Inflammatory macrophage treated with lipopolysaccharide for 1 hour (primary cell): ENCODE measurements around the gene NOTUM.

Experiments used
- DNase-seq, 2 donors: peaks; one replicate each; pipeline ENCODE4 v3.0.0-alpha.2; 2020 to 2022

NOTUM gene

DNA sequence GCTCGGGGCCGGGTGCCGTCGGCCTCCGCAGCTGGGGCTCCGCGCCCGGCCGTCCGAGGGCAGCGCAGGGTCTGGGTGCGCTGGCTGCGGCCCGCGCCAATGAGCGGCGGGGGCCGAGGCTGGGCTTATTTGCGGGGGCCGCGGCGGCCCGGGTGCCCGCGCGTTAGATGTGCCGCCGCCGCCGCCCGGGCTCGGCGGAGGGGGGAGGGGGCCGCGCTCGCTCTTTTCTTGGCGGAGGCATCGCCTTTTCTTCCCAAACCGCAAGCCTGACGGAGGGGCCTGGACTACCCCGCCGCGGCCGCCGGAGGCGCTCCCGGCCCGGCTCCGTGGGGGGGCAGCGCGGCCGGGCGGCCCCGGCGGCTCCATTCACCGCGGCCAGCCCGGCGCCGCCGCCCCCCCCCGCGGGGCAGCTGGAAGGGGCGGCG is at the start of gene NOTUM:
TSS of gene NOTUM (minus strand) at position 101 of the 425 bp plus-strand sequence. CDS start 278 bp downstream, outside the sequence.
- DNase-seq: no peak

GRCh38 chr17:82009413-82009812 is 48.4 kb upstream of the NOTUM start:
- DNase-seq: no peak

- no peak for DNase-seq
Measured at GRCh38 chr17:82008941-82009405, 48.0 kb upstream of the NOTUM start.

DNA sequence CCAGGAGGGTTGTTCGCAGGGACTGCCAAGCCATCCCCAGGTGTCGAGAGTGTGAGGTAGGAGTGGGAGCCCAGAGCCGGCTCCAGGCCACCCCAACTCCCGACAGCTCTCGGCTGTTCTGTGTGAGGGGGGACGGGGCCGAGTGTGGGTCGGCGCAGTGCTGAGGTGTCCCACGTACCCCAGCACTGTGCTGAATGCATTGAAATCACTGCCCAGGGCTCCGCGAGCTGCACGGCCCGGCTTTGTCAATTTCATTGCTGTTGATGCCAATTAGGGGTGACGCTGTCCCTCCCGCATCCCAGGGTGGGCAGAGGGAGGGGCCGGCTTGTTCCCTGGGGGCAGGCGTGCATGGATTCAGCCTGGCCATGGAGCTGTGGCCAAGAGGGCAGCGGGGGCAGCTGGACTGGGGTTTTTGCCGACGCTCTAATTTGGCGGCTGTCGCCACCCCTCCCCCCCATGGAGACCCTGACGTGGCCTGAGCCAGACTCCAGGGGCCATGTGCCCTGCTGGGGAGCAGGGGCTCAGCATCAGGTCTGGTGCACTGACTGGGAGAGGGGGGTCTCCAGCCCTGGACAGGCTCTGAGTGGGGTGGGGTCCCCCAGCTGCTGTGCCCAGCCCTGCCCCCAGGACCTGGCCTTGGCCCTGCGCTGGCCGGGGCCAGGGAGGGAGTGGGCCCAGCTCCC is 47.4 kb upstream of the NOTUM start:
- no peak for DNase-seq

GRCh38 chr17:82007495-82008257 is 46.7 kb upstream of the NOTUM start:
- no peak for DNase-seq

- DNase-seq: no peak
Measured at GRCh38 chr17:82007228-82007494, 46.2 kb upstream of the NOTUM start.

DNA sequence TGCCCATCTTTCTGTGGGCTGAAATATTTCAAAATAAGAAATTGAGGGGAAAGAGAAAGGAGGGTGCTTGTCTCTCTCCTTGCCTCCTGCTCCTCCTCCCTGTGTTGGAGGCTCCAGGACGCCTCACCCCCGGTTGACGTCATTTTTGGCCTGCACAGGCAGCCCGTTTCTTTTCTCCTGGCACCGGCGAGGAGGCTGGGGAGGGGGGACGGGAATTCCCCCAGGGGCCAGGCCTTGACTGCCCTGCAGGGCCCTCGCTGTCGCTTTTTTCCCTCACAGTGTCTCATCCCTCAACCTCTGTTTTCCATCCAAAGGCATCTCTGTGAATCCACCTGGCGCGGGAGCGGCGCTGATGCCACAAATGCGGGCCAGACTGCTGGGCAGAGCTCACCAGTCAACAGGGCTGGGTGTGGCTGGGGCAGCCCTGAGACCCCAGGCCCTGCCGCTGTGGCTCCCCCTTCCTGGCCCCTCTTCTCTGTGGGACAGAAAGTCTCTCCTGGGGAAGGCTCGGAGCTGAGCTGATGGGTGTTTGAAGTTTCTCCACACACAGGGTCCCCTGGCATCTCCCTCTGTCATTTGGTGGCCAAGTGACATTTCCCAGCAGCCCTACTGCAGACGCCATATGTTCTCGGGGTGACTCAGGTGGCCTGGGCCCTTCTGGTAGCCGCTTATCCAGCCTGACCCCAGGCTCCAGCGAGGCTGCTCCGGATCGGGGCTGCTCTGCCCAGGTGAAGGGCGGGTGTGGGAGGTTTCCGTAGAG is 45.7 kb upstream of the NOTUM start:
- DNase-seq: no peak

DNA sequence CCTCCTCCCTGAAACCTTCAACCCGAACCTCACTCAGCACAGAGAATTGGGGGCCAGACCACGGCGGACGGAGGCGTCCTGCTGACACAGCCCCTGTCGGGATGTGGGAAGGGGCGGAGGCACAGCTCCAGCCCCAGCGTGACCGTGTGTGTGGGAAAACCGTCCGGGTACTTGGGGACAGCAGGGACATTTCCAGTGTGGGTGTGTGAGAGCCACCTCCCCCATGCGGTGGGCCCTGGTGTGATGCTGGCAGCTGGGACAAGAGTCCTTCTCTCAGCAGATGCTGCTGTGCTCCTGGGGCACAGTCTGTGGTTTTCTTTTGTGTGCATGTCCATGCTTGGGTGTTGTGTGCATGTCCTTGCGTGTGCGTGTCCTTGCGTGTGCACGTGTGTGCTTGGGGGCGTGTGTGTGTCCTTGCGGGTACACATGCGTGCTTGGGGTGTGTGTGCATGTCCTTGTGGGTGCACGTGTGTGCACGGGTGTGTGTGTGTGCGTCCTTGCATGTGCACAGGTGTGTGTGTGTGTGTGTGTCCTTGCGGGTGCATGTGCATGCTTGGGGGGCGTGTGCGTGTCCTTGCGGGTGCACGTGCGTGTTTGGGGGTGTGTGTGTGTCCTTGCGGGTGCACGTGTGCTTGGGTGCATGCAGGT is 44.8 kb upstream of the NOTUM start:
- DNase-seq: no peak

DNA sequence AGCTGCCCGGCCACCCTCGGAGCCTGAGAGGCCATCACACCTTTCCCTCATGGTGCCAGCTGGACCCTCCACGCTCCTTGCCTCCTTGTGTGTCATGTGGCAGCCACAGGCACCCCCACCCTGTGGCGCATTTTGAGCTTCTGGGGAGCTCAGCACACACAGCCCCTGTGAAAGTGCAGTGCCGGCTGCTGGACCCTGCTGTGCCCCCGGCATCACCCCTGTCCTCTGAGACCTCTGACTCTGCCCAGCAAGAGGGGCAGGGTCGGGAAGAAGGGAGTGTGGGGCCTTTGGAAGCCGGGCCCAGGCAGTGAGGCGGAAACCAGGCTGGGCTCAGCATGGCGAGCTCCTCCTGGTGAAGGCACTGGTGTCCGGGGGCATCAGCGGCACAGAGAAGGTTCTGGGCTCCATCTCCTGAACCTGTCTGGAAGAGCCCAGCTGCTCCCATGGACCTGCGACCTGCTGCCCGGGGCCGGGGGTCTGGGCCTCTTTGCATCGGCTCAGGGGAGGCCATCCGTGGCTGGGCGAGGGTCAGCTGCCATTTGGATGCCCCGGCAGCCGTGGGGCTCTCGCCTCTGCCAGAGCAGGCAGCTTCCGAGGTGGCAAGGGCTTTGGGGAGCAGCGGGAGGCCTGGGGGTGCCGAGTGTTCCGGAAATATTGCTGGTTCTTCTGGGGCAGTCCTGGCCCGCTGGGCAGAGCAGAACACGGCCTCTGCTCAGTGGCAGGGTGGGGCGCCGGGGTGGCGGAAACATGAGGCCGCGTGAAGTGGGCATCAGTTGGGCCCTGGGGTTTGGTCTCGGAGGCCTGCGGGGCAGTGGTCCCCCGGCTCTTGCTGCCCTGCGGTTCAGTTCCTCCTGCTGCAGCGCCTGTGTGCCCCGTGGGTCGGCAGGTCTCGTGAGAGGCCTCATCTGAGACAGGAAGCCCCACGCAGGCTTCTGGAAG is 43.8 kb upstream of the NOTUM start:
- no peak for DNase-seq

DNA sequence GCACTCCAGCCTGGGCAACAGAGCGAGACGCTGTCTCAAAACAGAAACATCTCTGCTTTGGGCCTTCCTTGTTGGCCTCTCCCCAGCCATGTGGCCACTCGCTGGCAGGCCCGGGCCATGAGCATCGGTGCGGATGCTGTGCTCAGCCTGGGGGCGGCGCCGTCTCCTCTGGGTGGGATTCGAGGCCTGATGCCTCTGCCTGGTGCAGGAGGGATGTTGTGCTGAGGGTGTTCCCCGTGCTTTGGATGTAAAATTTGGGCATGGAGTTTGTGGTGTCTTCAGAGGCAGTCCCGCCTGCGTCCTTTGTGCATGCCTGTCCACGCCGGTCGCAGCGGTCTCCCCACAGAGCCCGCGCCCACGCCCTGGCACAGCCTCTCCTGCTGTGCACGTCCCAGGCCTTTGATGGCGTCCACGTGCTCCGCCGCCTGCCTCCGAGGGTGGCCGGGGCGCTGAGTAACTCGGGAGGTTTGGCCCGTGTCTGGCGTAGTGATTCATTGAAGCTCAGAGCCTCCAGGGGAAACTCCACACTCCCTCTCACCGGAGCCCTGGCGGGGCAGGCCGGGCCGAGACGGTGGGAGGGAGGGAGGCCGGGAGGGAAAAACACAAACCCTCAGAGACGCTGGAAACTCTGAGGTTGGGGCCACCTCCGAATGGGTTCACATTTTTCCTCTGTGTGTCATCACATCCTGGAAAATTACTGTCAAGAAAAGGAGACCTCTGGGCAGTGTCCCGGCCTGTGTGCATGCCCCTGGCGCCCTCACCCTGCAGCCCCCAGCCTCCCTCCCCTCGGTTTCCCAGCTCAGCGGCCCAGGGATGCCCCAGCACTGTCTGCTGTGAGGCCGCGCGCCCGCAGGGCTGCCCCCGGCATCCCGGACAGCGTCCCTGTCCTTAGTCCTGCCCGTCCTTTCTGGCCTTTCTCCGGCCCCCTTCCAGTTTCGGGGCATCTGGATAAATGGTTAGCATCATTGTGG is 42.7 kb upstream of the NOTUM start:
- no peak for DNase-seq

DNA sequence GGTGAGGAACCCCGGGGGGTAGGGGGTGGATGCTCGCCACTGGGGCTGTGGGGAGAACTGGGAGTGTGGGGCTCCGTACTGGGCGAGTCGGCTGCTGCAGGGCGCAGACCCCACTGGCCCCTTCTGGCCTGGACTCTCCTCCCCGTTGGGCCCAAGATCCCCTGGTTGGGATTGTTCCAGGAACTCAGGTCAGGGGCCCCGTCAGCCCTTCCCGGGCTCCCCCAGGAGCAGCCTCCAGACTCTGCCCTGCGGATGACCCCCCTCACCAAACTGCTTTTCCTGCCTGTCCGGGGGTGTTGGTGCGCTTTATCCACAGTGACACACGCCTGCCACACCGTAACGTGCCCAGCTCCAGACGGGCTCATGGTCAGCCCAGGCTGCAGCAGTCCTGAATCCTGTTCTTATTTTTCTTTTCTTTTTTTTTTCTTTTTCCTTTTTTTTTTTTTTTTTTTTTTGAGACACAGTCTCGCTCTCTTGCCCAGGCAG is 40.6 kb upstream of the NOTUM start:
- no peak for DNase-seq

- no peak for DNase-seq
Measured at GRCh38 chr17:82000803-82001570, 40.0 kb upstream of the NOTUM start.

- no peak for DNase-seq
Measured at GRCh38 chr17:81999976-82000802, 39.2 kb upstream of the NOTUM start.

- no peak for DNase-seq
Measured at GRCh38 chr17:81999587-81999975, 38.6 kb upstream of the NOTUM start.

DNA sequence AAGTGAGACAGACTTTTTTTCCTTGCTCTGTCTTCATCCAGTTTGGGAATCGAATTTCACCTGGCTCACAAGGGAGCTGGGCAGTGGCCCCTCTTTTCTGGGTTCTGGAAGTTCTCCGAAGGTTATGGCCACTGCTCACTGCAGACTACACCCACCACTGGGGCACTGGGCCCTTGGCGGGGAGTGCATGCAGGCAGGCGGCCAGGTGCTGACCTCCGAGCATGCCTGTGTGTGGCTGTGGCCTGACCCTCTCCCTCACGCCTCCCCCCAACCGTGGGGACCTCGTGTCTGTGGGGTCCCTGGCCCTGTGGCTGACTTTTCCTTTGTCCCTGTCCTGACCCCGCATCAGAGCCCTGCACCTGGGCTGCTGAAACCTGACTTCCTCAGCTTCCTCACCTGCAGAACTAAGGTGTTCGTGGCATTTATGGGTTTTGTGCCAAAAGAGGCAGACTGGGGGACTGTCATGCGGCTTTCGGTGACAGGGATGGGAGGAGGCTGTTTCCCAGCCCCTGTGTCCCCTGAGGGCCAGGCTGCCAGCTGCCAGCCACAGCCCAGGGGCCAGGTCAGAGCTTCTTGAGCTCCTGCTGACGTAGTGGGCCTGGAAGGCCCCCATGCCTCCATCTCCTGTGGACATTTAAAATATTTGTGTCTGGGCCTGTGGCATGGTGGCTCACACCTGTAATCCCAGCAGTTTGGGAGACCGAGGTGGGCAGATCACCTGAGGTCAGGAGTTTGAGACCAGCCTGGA is 37.9 kb upstream of the NOTUM start:
- no peak for DNase-seq

DNA sequence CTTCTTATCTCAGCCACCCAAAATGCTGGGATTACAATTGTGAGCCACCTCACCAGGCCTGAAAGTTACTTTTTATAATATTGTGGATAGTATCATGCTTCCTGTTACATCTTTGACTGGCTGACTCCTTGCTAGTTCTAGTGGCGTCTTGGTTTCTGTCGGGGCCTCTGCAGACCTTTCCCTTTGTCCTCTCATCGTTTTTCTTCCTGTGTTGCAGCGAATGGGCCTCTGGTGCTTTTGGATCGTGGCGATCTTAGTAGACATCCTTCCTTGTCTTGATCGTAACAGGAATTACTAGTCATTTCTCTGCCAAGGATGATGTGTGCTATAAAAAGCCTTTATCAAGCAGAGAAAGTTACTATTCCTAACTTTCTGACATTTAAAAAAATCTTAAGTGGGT is 37.2 kb upstream of the NOTUM start:
- DNase-seq: no peak

DNA sequence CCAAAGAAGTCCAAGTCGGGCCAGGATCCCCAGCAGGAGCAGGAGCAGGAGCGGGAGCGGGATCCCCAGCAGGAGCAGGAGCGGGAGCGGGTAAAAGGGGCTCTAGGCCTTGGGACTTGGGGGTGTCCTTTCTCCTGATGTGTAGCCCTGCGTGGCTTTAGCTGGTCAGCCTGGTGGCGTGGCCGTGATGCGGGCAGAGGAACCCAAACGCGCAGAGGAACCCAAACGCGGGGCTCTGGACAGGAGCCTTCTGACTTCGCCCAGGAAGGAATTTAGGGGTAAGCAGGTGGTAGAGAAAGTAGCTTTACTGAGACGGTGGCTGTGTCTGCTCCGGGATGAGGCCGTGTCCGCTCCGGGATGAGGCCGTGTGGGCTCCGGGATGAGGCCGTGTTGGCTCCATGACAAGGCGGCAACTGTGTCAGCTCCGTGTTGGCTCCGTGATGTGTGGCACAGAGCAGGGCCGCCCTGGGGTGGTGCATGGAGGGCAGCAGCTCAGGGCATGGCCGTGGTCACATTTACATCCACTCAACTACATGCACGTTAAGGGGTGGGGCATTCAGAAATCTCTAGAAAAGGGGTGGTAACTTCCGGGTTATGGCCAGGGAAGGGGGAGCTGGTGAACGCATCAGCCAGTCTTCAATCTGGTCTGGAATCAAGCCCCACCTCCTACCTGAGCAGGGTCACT is 35.9 kb upstream of the NOTUM start:
- no peak for DNase-seq
